ENCODE data around the gene OR2V2.

- TF ChIP-seq CTCF (IDR thresholded peaks at IDR 0.05) = no peak
- no peak for TF ChIP-seq EP300 (IDR thresholded peaks at IDR 0.05)
- peak in 1 of 3 donors; percentile 36 for TF ChIP-seq POLR2AphosphoS5 (IDR thresholded peaks at IDR 0.05)
- TF ChIP-seq POLR2A (IDR thresholded peaks at IDR 0.05) = no peak
These were observed 40.3 kb downstream of the OR2V2 start for GRCh38 chr5:181187500-181188213.
